ENCODE measurements around the gene GRM5.

Gene GRM5

DNA sequence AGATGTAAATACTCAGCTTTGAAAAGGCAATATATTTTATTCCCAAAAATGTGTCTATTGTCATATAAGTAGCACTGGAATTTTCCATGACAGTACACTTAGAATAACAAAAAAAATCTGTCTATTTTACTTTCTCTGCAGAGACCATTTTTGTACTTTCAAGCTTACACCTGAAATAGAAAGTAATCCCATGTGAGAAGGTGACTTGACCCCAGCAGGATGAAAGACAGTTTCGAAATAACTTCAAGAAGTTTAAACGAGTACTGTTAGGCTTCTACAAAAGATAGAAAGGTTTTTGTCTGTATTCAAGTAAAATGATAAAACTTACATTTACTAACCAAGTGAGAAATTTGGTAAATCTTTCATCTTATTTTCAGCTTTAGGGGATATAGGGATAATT lies 468.4 kb downstream of the GRM5 start:
- ATAC-seq (no peak), DNase-seq (ENCODE audit: low spot score in 2 of 2) (no peak)
- no peaks in the 10 kb centered on the region for H3K36me3 Mint-ChIP-seq
- no peak overlapping the region for H3K4me3 Mint-ChIP-seq
- H3K27ac Mint-ChIP-seq: no peak overlapping the region
- H3K4me1 Mint-ChIP-seq: no peaks in the 10 kb centered on the region
- H3K9me3 Mint-ChIP-seq: no peaks in the 10 kb centered on the region

DNA sequence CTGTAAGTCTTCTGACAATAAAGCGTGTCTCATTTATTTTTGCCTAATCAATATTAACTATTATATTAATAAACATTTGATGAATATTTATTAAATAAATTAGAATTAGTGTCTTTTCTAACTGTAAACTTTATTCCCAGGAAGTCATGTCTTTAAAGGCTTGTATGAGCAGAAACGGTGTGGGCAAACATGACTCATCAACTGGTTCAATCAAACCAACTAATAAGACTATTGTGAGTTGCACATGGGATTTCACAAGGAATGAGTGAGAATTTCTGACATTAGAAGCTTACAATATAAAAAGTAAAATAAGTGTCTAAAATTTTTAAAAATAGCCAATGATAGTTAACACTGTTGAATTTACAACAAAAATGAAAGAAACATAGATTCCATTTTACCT lies 469.0 kb downstream of the GRM5 start:
- Mint-ChIP-seq H3K27ac (no peak overlapping the region), H3K36me3 (no peaks in the 10 kb centered on the region), H3K4me1 (no peaks in the 10 kb centered on the region), H3K4me3 (no peak overlapping the region), H3K9me3 (no peaks in the 10 kb centered on the region)
- DNase-seq (ENCODE audit: low spot score in 2 of 2) (no peak), ATAC-seq (no peak)

DNA sequence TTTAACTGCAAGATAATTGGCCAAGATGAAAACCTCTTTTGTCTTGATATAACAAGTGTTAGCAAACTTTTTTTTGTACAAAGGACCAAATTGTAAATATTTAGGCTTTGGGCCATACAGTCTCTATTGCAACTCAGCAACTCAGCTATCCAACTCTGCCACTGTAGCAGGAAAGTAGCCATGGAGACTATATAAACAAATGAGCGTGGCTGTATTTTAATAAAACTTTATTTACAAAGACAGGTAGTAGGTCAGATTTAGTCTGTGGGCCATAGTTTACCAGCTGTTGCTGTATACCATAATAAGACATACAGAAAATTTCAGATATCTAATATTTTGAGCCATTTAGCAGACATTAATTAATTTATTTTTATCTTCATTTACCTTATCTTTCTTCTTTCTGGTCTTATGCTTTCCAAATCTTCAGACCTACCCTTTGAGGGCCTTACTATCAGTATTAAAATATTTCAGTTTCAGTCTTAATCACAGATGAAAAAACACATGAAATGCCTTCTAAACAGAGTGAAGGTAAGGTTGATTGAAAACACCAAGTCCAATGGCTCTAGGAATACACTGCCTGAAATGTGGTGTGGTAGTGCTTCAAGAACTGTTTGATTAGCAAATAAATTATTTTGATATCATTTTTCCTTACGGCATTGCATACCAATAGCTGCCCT lies 471.4 kb downstream of the GRM5 start:
- DNase-seq (ENCODE audit: low spot score in 2 of 2) (no peak), ATAC-seq (no peak)
- Mint-ChIP-seq H3K36me3 (no peaks in the 10 kb centered on the region), H3K4me1 (no peaks in the 10 kb centered on the region), H3K4me3 (no peak overlapping the region), H3K9me3 (no peaks in the 10 kb centered on the region), H3K27ac (no peak overlapping the region)

DNA sequence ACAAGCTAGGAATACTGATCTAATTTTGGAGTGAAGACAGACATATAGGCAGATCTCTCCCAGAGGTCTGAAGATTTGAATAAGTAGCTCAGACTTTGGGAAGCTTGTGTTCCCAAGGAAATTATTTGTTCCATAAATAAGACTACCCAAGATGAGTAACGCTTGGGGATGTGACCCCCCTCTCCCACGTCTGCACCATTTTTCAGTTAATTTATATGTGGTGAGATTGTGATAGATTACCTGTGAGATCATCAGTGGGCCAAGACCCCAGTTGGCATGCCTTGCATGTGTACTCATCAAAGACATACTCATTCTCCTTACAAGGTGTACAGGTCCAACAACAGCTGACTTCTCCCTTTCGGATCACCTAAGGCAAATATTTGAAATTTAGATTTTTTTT lies 475.4 kb downstream of the GRM5 start:
- no peak for ATAC-seq
- no peak for DNase-seq (ENCODE audit: low spot score in 2 of 2)
- H3K4me1 Mint-ChIP-seq: no peaks in the 10 kb centered on the region
- H3K4me3 Mint-ChIP-seq: no peak overlapping the region
- H3K36me3 Mint-ChIP-seq: no peaks in the 10 kb centered on the region
- no peaks in the 10 kb centered on the region for H3K9me3 Mint-ChIP-seq
- no peak overlapping the region for H3K27ac Mint-ChIP-seq

DNA sequence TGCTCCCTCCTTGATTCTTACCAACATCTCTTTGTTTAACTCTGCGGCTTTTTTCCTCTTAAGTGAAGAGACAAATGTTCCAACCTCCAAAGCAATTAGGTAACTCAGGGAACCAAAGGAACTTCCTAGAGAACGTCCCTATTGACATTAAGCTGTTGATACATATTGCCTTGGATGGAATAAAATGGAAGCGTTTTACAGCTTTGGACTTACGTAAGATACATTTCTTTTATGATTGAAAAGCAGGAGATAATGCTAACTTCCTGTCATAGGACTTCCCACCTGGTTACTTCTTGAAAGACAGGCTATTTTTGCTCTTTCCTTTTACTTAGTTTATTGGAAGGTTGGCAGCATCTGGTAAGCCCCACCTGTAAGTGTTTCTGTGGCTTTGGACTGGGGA lies 482.5 kb downstream of the GRM5 start:
- no peak overlapping the region for H3K27ac Mint-ChIP-seq
- H3K9me3 Mint-ChIP-seq: no peaks in the 10 kb centered on the region
- DNase-seq (ENCODE audit: low spot score in 2 of 2): no peak
- H3K4me1 Mint-ChIP-seq: no peaks in the 10 kb centered on the region
- no peak overlapping the region for H3K4me3 Mint-ChIP-seq
- ATAC-seq: no peak
- no peaks in the 10 kb centered on the region for H3K36me3 Mint-ChIP-seq

DNA sequence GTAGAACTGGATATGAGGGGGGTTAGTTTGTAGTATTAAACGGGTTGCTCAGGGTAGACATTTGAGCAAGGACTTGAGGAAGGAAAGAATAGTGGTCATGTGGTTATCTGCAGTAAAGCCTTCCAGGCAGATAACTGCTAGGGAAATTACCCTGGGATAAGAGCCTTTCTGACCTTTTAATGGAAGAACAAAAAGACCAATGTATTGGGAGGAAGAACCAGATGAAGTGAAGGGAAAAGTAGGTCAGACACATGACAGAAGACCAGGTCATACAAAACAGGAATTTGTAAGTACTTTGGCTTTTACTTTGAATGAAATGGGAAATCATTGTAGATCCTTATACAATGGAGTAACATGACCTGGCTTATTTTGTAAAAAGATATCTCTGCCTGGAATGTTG lies 486.3 kb downstream of the GRM5 start:
- Mint-ChIP-seq H3K9me3 (no peaks in the 10 kb centered on the region), H3K36me3 (no peaks in the 10 kb centered on the region), H3K4me1 (no peaks in the 10 kb centered on the region), H3K4me3 (no peak overlapping the region), H3K27ac (no peak overlapping the region)
- no peak for ATAC-seq
- DNase-seq (ENCODE audit: low spot score in 2 of 2): no peak

DNA sequence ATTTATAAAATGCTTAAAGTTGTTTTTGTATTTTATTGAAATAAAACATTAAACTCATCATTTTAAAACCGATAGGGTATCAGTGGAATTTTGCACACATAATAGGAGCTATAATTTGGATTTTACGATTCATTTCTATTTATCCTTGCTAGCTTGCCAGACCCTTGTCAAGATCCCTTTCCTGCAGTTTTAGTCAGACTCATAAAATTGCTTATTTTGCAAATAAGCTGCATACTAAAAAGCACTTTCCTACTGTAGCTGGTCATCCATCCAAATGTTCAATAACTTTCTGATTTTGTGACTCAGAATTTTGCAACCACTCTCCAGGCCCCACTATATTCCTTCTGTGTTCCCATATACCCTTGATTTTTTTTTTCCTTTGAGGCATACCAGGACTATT lies 489.0 kb downstream of the GRM5 start:
- H3K4me1 Mint-ChIP-seq: no peaks in the 10 kb centered on the region
- H3K36me3 Mint-ChIP-seq: no peaks in the 10 kb centered on the region
- no peak for DNase-seq (ENCODE audit: low spot score in 2 of 2)
- H3K4me3 Mint-ChIP-seq: no peak overlapping the region
- no peak for ATAC-seq
- no peaks in the 10 kb centered on the region for H3K9me3 Mint-ChIP-seq
- H3K27ac Mint-ChIP-seq: no peak overlapping the region

DNA sequence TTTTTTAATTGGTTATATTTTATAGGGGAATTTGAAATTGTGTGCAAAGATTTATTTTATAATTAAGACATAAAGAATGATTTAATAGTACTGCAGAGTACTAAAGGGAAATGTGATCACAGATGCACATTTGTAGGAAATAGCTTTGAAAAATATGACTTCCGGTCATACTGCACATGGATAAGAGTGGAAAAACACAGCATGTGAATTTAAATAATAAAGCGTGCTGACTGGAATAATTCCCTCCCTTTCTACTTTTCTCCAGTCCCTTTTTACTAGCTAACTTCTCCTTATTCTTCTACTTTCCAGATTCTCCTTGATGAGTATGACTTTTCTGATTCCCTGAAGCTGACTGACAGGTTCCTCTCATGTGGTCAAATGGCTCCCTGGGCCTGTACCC lies 489.9 kb downstream of the GRM5 start:
- Mint-ChIP-seq H3K36me3 (no peaks in the 10 kb centered on the region), H3K9me3 (no peaks in the 10 kb centered on the region), H3K4me1 (no peaks in the 10 kb centered on the region), H3K4me3 (no peak overlapping the region), H3K27ac (no peak overlapping the region)
- DNase-seq (ENCODE audit: low spot score in 2 of 2): no peak
- ATAC-seq: no peak

DNA sequence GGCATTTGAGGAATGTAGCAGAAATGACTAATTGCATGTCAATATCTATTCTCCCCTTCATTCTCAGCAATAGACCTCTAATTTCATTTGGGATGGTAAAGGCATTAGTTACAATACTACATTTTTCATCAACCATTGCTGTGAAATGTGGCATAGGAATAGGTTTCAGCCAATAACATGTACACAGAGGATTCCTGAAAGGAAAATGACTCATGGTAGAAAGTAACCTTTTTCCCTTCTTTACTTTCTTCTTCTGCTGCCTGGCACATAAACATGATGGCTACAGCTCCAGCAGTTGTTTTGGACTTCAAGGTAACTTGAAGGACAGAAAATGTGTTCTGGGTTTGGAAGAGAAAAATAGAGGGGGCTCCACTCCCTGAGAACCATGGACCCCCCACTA lies 496.4 kb downstream of the GRM5 start:
- Mint-ChIP-seq H3K36me3 (no peaks in the 10 kb centered on the region), H3K4me1 (no peaks in the 10 kb centered on the region), H3K9me3 (no peaks in the 10 kb centered on the region), H3K4me3 (no peak overlapping the region), H3K27ac (no peak overlapping the region)
- ATAC-seq (no peak), DNase-seq (ENCODE audit: low spot score in 2 of 2) (no peak)

DNA sequence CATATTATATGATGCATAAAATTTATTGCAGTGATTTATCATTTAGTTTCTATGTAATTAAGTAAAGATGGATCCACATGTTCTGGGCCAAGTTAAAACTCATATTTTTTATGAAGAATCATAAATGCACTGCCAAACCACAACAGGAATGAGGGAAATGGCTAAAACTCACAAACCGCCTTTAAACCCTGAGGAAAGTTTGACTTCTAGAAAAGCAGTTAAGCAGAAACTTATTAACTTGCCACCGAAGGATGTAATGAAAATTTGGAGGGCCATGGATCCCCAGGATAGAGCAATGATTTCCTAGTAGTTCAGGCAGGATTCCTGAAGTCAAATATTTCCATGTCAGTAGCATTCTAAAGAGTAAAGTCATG lies 510.0 kb downstream of the GRM5 start:
- Mint-ChIP-seq H3K9me3 (no peaks in the 10 kb centered on the region), H3K36me3 (no peaks in the 10 kb centered on the region), H3K4me1 (no peaks in the 10 kb centered on the region), H3K27ac (no peak overlapping the region), H3K4me3 (no peak overlapping the region)
- no peak for ATAC-seq
- no peak for DNase-seq (ENCODE audit: low spot score in 2 of 2)

DNA sequence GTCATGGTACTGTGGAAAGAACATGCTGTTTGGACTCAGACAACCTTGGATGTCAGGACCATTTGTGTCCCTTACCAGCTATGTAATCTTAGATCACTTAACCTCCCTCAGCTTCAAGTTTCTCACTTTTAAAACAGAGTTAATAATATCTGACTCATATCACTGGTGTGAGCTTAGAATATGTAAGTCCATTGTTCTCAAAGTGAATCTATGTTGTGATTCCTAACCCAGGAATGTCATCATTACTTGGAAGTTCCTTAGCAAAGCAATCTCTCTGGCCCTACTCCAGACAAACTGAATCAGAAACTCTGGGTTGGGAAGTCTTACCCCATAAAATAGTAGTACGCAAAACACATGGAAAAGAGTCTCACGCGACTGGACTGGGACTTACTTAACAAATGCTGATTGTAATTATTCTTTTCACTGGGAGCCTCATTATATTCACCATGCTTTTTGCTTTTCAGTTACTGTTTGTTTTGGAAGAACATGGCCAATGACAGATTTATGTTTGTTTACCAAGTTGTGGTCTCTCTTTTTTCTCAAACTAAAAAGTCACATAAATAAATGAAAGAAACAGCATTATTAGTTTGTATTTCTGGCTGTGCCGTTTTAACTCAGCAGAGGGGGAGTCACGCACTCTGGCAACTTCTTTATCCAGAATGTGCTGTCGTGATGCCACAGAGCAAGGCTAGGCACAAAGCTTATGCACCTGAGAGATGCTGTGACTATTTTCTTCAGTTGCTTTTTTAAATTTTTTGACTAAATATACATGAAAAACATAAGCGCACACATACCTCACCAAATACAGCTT lies 510.6 kb downstream of the GRM5 start:
- no peak overlapping the region for H3K27ac Mint-ChIP-seq
- no peak overlapping the region for H3K4me3 Mint-ChIP-seq
- no peak for DNase-seq (ENCODE audit: low spot score in 2 of 2)
- no peaks in the 10 kb centered on the region for H3K36me3 Mint-ChIP-seq
- H3K9me3 Mint-ChIP-seq: no peaks in the 10 kb centered on the region
- H3K4me1 Mint-ChIP-seq: no peaks in the 10 kb centered on the region
- ATAC-seq: no peak

DNA sequence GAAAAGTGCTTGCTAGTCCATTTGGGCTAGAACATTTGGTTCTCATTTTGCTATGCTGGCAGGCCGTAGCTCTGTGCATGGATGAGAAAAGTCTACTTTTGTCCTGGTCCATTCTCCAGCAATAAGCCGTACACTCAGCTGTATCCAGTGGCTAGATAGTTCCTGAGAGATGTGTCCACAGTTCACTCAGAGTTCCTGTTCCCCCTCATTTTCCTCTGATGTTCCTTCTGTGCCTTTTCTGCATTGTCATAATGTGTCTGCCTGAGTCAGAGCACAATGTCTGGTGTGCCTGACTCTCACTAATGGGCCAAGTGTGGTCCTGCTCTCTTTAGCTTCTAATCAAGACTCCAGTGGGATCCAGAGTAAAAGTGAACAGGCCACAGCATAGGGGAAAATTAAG lies 512.6 kb downstream of the GRM5 start:
- H3K36me3 Mint-ChIP-seq: no peaks in the 10 kb centered on the region
- H3K27ac Mint-ChIP-seq: no peak overlapping the region
- DNase-seq (ENCODE audit: low spot score in 2 of 2) (no peak), ATAC-seq (no peak)
- H3K4me3 Mint-ChIP-seq: no peak overlapping the region
- H3K4me1 Mint-ChIP-seq: no peaks in the 10 kb centered on the region
- H3K9me3 Mint-ChIP-seq: no peaks in the 10 kb centered on the region

DNA sequence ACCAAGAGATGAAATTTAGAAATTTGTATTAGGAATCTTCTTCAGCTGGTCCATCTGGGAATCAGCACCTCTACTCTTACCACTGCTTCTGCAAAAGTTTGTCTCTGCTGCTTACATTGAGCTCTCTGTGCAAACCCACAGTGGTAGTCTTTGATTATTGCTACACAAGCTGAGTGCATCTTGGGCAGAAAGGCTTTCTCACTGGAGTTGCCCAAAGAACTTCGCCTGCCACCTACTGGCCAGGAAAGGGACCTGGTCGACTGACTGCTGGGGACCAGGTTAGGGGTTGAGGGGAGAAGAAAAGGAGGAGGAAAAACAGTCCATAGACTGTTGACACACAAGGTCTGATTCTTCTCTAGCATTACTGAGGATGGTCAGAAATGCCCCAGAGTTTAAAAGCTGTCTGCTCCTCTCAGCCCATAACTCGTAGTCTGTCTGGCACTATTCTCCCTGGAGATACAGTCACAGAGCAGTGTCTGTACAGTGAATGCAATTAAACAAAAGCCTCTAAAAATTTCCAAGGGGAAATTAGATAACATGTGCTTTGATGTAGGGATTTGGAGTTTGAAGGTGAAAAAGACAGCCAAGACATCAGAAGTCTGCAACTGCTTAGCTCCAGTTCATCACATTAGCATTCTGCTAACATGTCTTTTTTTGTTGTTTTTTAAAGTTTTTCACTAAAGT lies 513.3 kb downstream of the GRM5 start:
- no peak overlapping the region for H3K4me3 Mint-ChIP-seq
- no peak overlapping the region for H3K27ac Mint-ChIP-seq
- H3K36me3 Mint-ChIP-seq: no peaks in the 10 kb centered on the region
- DNase-seq (ENCODE audit: low spot score in 2 of 2) (peak; percentile 37 to 78), ATAC-seq (peak; percentile 87)
- no peaks in the 10 kb centered on the region for H3K9me3 Mint-ChIP-seq
- no peaks in the 10 kb centered on the region for H3K4me1 Mint-ChIP-seq

DNA sequence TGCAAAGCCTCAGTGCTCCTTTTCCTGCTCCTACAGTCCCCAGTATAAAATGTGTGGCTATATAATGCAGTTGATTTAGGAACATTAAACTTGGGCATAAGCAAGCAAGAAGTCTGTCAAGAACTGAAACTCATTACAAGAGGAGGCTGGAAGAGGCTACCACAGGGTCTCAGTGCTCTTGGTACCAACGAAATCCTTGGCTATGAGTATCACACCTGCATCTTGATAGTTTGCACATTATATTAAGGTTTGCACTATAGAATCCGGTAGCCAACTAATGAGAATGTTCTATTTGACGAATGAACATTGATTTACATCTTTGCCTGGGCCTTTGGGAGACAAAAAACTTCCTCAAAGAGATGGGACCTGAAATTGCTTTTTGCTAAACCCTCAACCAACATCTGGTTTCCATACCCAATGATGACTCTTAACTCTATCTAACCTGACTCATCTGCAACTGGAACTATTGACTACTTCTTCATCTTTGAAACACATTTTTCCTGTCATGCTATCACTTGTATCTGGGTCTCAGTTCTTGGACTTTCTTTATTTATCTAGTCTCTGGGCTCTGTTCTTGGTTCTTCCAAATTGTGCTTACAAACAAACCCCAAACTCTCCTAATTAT lies 521.0 kb downstream of the GRM5 start:
- DNase-seq (ENCODE audit: low spot score in 2 of 2) (no peak), ATAC-seq (peak; percentile 68)
- H3K9me3 Mint-ChIP-seq: no peaks in the 10 kb centered on the region
- H3K4me3 Mint-ChIP-seq: no peak overlapping the region
- H3K4me1 Mint-ChIP-seq: peaks cover 8% of the 10 kb centered on the region
- H3K36me3 Mint-ChIP-seq: no peaks in the 10 kb centered on the region
- peak overlapping the region; percentile 35 for H3K27ac Mint-ChIP-seq

DNA sequence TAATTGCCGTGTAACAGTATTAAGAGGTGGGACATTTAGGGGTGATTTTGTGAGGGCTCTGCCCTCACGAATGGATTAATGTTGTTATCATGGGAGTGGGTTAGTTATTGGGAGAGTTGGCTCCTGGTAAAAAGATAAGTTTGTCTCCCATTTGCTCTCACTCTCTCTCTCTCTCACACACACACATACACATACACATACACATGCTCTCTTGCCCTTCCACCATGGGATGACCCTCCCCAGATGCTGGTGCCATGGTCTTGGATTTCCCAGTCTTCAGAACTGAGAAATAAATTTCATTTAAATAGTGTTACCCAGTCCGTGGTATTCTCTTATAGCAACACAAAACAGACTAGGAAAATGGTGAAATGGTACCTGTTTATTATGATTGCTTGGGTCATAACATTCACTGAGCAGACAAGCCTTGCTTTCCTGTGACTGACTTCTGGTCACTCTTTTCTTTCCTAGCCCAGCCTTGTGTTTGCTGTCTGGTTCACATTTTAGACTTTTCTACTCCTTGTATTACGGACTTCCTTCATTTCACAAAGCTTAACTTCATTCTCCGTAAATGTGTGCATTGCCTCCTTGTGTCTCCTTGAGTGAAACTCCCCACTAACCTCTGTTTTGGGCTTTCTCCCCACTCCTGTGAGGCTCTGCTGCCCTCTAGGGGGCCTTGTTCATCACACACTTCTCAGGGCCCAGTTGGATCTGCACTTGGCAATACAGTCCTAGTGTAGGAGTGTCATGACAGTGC lies 521.7 kb downstream of the GRM5 start:
- peak; percentile 62 to 84 for DNase-seq (ENCODE audit: low spot score in 2 of 2)
- no peaks in the 10 kb centered on the region for H3K9me3 Mint-ChIP-seq
- H3K4me3 Mint-ChIP-seq: no peak overlapping the region
- H3K4me1 Mint-ChIP-seq: peaks cover 8% of the 10 kb centered on the region
- peak overlapping the region; percentile 35 for H3K27ac Mint-ChIP-seq
- peak; percentile 99 for ATAC-seq
- no peaks in the 10 kb centered on the region for H3K36me3 Mint-ChIP-seq

Measured in stimulated activated effector memory CD8-positive, alpha-beta T cell treated with anti-CD3 and anti-CD28 coated beads, Interleukin-12 subunit alpha, Interleukin-12 subunit beta, amount 100 ng/mL, for 72 hours (primary cell).